Measurements from ENCODE around the gene SMAD5. TPM values are rescaled to one million over a fixed set of nuclear protein-coding genes. Genes with fewer than 3 reads are reported as not detected.

Gene SMAD5
- total and polyA plus RNA-seq, 2 of the 8 experiments (the other 6 are each of a cell fraction or from before 2014, with no cell fraction given): 30.2 to 60.5 TPM

DNA sequence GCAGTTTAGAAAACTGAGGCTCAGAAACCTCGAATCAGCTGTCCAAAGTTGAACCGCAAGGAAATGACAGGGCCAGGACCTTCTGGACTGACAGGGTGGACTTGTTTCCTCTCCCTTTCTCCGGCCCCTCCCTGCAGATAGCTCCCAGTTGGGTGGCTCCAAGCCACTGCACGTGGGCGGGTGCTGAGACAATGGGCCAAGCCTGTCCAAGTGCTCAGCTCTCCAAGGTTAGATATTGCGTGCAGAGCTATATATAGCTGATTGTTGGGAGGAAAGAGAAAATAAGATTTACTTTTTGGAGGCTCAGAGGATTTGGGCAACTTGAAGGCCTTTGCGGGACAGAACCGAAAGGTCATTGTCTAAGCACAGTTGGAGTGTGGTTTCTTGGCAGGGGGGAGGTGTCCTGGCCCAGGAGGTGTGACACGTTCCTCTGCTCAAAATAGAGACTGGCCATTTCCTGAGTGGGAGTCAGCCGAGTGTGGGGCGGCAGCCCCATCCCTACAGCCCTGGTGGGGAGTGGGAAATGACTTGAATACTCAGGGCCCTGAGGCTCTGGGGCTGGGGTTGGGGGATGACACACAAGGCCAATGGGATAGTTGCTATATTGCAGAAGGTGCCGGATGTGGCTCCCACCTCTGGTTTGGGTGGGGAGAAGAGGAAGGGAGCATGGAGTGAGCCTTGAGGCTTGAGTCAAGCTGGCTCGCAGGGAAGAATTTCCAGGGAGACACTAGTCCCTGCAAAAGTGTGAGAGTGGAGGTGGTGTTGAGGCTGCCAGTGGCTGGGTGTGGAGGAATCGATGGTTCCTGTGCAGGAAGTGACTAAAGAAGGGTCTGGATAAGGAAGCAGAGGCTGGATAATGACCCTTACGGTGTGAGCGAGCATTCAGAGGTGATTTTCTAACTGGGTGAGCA lies 44.4 kb upstream of the SMAD5 start (continued):
- TF ChIP-seq GABPA (IDR thresholded peaks at IDR 0.05; ENCODE audit: borderline replicate concordance, insufficient read depth, low read length) (no peak), CREB1 (IDR thresholded peaks at IDR 0.05) (no peak), HDAC2 (IDR thresholded peaks at IDR 0.05; ENCODE audit: borderline replicate concordance in 1 of 2, low read depth in 2 of 2, low read length in 2 of 2) (no peak)

Data from H1 (cell line).